Upper lobe of left lung (tissue), 6 donors: ENCODE measurements around the gene SLC8A2. TPM values are rescaled to one million over a fixed set of nuclear protein-coding genes. Genes with fewer than 3 reads are reported as not detected.
"Not testable (repeated sequence)": the region's sequence is repeated elsewhere in the genome, so short reads cannot be mapped to it uniquely, and the experiment has no call there.

ENCODE experiments used
- ATAC-seq, 2 donors: fragments of 200-7000 bp; cut with Tn5 transposase; one replicate each; pipeline ENCODE4 v1.9.1; 2022; ENCODE audit warnings: mild to moderate bottlenecking in 2 of 2, moderate library complexity in 2 of 2; ENCODE audit not compliant: low FRiP score in 2 of 2
- DNase-seq, 2 donors: peaks; one replicate each; pipeline ENCODE4 v3.0.0-alpha.2; 2019 to 2020
- H3K27ac ChIP-seq, 4 donors: fragments of 200-600 bp; sonication (generic); one replicate each; pipeline ENCODE4 v1.5.1; 2016 to 2019
- H3K27me3 ChIP-seq, 4 donors: fragments of 200-600 bp; sonication (generic); one replicate each; pipeline ENCODE4 v1.5.1; 2017 to 2019
- H3K36me3 ChIP-seq, 4 donors: fragments of 200-600 bp; sonication (generic); one replicate each; pipeline ENCODE4 v1.5.1; 2016 to 2019
- H3K4me1 ChIP-seq, 4 donors: fragments of 200-600 bp; sonication (generic); one replicate each; pipeline ENCODE4 v1.5.1; 2018 to 2019
- H3K4me3 ChIP-seq, 4 donors: fragments of 200-600 bp; sonication (generic); one replicate each; pipeline ENCODE4 v1.5.1; 2017 to 2019; ENCODE audit warnings: mild to moderate bottlenecking in 2 of 4, moderate library complexity in 1 of 4
- H3K9me3 ChIP-seq, 4 donors: fragments of 200-600 bp; sonication (generic); one replicate each; pipeline ENCODE4 v1.5.1; 2018 to 2019
- CTCF ChIP-seq, 6 experiments: fragments of 450-650 bp in 4 of 6; fragments of 200-600 bp in 2 of 6; sonication (generic) in 2 of 6; IDR thresholded peaks; one replicate each; pipeline ENCODE4 v1.5.1; 2016 to 2019; ENCODE audit warnings: antibody characterized with exemption in 6 of 6
- EP300 ChIP-seq, 4 donors: sonication (generic); formaldehyde crosslinking; IDR thresholded peaks; one replicate each; pipeline ENCODE4 v1.5.1; 2017; ENCODE audit warnings: antibody characterized with exemption in 4 of 4, control low read depth in 2 of 4
- POLR2A ChIP-seq, 4 donors: fragments of 450-650 bp; IDR thresholded peaks; one replicate each; pipeline ENCODE4 v1.5.1; 2016 to 2017; ENCODE audit warnings: antibody characterized with exemption in 4 of 4, mild to moderate bottlenecking in 2 of 4
- POLR2AphosphoS5 ChIP-seq, 2 donors: sonication (generic); formaldehyde crosslinking; IDR thresholded peaks; one replicate each; pipeline ENCODE4 v1.5.1; 2017; ENCODE audit warnings: antibody characterized with exemption in 2 of 2
- WGBS, 2 donors: methylation state at CpG; one replicate each; pipeline ENCODE4 v1.1.5; 2017 to 2018; 5-methylcytosine and 5-hydroxymethylcytosine counted together
- total RNA-seq, 6 donors: library from RNA; depleted of rRNA in 4 of 6; stranded (reverse); fragments of >200 nt in 4 of 6; gene quantifications; one replicate each; pipeline versions ENCODE4 v1.1.0 to v1.2.1, GENCODE V29; 2016 to 2021
- donor health status: DM: no; HTN: no; CAD: no; lungs with moderate emphysema.
- donor health status: DM: no; HTN: yes; CAD: no; lungs with severe emphysema.

Gene SLC8A2
- total RNA-seq, 6 donors from 2014 or later, result 0.11 to 0.64 (median 0.15) TPM; not detected in 3

- Histone ChIP-seq H3K4me3 (no peak overlapping the region), H3K36me3 (no peaks in the 10 kb centered on the region), H3K4me1 (peaks cover 0 to 29% (median 3%) of the 10 kb centered on the region in 4 donors), H3K9me3 (no peaks in the 10 kb centered on the region), H3K27me3 (peaks cover 4 to 43% (median 20%) of the 10 kb centered on the region in 4 donors), H3K27ac (no peak overlapping the region)
- no peak for ATAC-seq
- DNase-seq, result no peak
- 35 to 52% methylated on average over 12 of the region's 12 CpGs for WGBS, 2 donors
- no peak for TF ChIP-seq EP300 (IDR thresholded peaks at IDR 0.05)
- TF ChIP-seq CTCF (IDR thresholded peaks at IDR 0.05), result no peak
- no peak for TF ChIP-seq POLR2A (IDR thresholded peaks at IDR 0.05)
- no peak for TF ChIP-seq POLR2AphosphoS5 (IDR thresholded peaks at IDR 0.05)
Observed at GRCh38 chr19:47416643-47416985, 55.1 kb downstream of the SLC8A2 start.

- Histone ChIP-seq H3K9me3 (no peaks in the 10 kb centered on the region), H3K27me3 (peaks cover 3 to 40% (median 18%) of the 10 kb centered on the region in 4 donors), H3K36me3 (no peaks in the 10 kb centered on the region), H3K4me3 (no peak overlapping the region), H3K27ac (no peak overlapping the region), H3K4me1 (peaks cover 0 to 28% (median 3%) of the 10 kb centered on the region in 4 donors)
- WGBS, 2 donors, result 83 to 90% methylated on average over 14 to 21 of the region's 21 CpGs
- DNase-seq (no peak), ATAC-seq (no peak)
- TF ChIP-seq CTCF (IDR thresholded peaks at IDR 0.05), result no peak
- TF ChIP-seq POLR2A (IDR thresholded peaks at IDR 0.05), result no peak
- TF ChIP-seq EP300 (IDR thresholded peaks at IDR 0.05), result no peak
- TF ChIP-seq POLR2AphosphoS5 (IDR thresholded peaks at IDR 0.05), result no peak
Observed at GRCh38 chr19:47415953-47416642, 55.6 kb downstream of the SLC8A2 start.

GRCh38 chr19:47414469-47414868, 57.2 kb downstream of the SLC8A2 start:
- TF ChIP-seq CTCF (IDR thresholded peaks at IDR 0.05), result no peak
- no peak for TF ChIP-seq POLR2AphosphoS5 (IDR thresholded peaks at IDR 0.05)
- no peak for TF ChIP-seq POLR2A (IDR thresholded peaks at IDR 0.05)
- no peak for TF ChIP-seq EP300 (IDR thresholded peaks at IDR 0.05)
- H3K27me3 ChIP-seq, result peaks cover 0 to 25% (median 9%) of the 10 kb centered on the region in 4 donors
- WGBS, 2 donors, result 75 to 85% methylated on average over 10 to 12 of the region's 21 CpGs

GRCh38 chr19:47413941-47414340, 57.8 kb downstream of the SLC8A2 start:
- ATAC-seq (no peak), DNase-seq (no peak)
- Histone ChIP-seq H3K27me3 (peaks cover 0 to 20% (median 6%) of the 10 kb centered on the region in 4 donors), H3K9me3 (no peaks in the 10 kb centered on the region), H3K36me3 (no peaks in the 10 kb centered on the region), H3K27ac (no peak overlapping the region), H3K4me3 (no peak overlapping the region), H3K4me1 (peaks cover 0 to 18% (median under 1%) of the 10 kb centered on the region in 4 donors)
- TF ChIP-seq EP300 (IDR thresholded peaks at IDR 0.05), result no peak
- no peak for TF ChIP-seq POLR2AphosphoS5 (IDR thresholded peaks at IDR 0.05)
- no peak for TF ChIP-seq POLR2A (IDR thresholded peaks at IDR 0.05)
- TF ChIP-seq CTCF (IDR thresholded peaks at IDR 0.05), result no peak
- 93 to 96% methylated on average over 11 to 16 of the region's 16 CpGs for WGBS, 2 donors

More at GRCh38 chr19:47414469-47414868, 57.2 kb downstream of the SLC8A2 start:
- H3K4me1 ChIP-seq, result peaks cover 0 to 23% (median 3%) of the 10 kb centered on the region in 4 donors
- no peaks in the 10 kb centered on the region for H3K36me3 ChIP-seq
- no peak overlapping the region for H3K4me3 ChIP-seq
- H3K9me3 ChIP-seq, result no peaks in the 10 kb centered on the region
- ATAC-seq (no peak), DNase-seq (peak in 1 of 2 donors; percentile 79)
- no peak overlapping the region for H3K27ac ChIP-seq

- DNase-seq, H3K27ac ChIP-seq, H3K36me3 ChIP-seq, H3K4me1 ChIP-seq, H3K9me3 ChIP-seq, ATAC-seq, H3K4me3 ChIP-seq: not testable (repeated sequence)
- WGBS, 2 donors, result 64 to 83% methylated on average over 9 of the region's 9 CpGs
- peaks cover 0 to 17% (median 6%) of the 10 kb centered on the region in 4 donors for H3K27me3 ChIP-seq
Observed at GRCh38 chr19:47411696-47412095, 60.0 kb downstream of the SLC8A2 start.
